MCF 10A (cell line): ENCODE measurements around the gene TOP1. TPM values are rescaled to one million over a fixed set of nuclear protein-coding genes. Genes with fewer than 3 reads are reported as not detected.

Source experiments
- BruUV-seq: library from RNA; stranded (reverse); fragments of 400-500 nt; replicated peaks from 2 replicates; lab custom pipeline; 2021; lab: Mats Ljungman, UMichigan
- CTCF ChIA-PET: fragments of 300-600 bp; sonication (Branson Sonifier 250); formaldehyde crosslinking; extraction: SDS; loops from one replicate; lab custom pipeline; 2021; ENCODE audit warnings: antibody characterized with exemption, inconsistent platforms; lab: Yijun Ruan, JAX
- POLR2A ChIA-PET: fragments of 300-600, 350-650 bp; sonication (Branson Sonifier 250); formaldehyde crosslinking; extraction: SDS; loops from one replicate; lab custom pipeline; 2020; ENCODE audit warnings: antibody characterized with exemption, inconsistent platforms; lab: Yijun Ruan, JAX
- DNase-seq: peaks from one replicate; pipeline ENCODE4 v3.0.0-alpha.2; 2018; ENCODE audit not compliant: unreplicated experiment
- H3K27ac Mint-ChIP-seq: one replicate; pipeline ENCODE4 v1.8.0; 2022; ENCODE audit warnings: mild to moderate bottlenecking, low read depth, mixed read lengths; ENCODE audit not compliant: unreplicated experiment
- H3K27me3 Mint-ChIP-seq: one replicate; pipeline ENCODE4 v1.8.0; 2022; ENCODE audit warnings: mixed read lengths; ENCODE audit not compliant: insufficient read depth, unreplicated experiment
- H3K36me3 Mint-ChIP-seq: one replicate; pipeline ENCODE4 v1.8.0; 2022; ENCODE audit warnings: mild to moderate bottlenecking, moderate library complexity, mixed read lengths; ENCODE audit not compliant: insufficient read depth, unreplicated experiment
- H3K4me1 Mint-ChIP-seq: one replicate; pipeline ENCODE4 v1.8.0; 2022; ENCODE audit warnings: mixed read lengths; ENCODE audit not compliant: insufficient read depth, unreplicated experiment
- H3K4me3 Mint-ChIP-seq: one replicate; pipeline ENCODE4 v1.8.0; 2022; ENCODE audit warnings: mild to moderate bottlenecking, moderate library complexity, mixed read lengths; ENCODE audit not compliant: unreplicated experiment
- H3K9me3 Mint-ChIP-seq: one replicate; pipeline ENCODE4 v1.8.0; 2022; ENCODE audit warnings: mixed read lengths; ENCODE audit not compliant: unreplicated experiment
- CTCF ChIP-seq: fragments of 200-600 bp; IDR thresholded peaks from one replicate; pipeline ENCODE4 v1.8.0; 2022; ENCODE audit warnings: antibody characterized with exemption, mild to moderate bottlenecking; ENCODE audit not compliant: unreplicated experiment
- intact Hi-C: fragments of 100-400 bp; cut with micrococcal nuclease; formaldehyde crosslinking; loops from 2 replicates; pipeline ENCODE4 v1.14.1; 2022
- total RNA-seq: library from RNA; stranded (reverse); gene quantifications from 2 replicates; pipeline ENCODE4 v1.2.3, GENCODE V29; 2022

TOP1 gene
- total RNA-seq, 1 experiment from 2014 or later = 174 TPM

- TF ChIP-seq CTCF = no peak
- BruUV-seq = no TSS peak
- Mint-ChIP-seq H3K36me3 (peaks cover 51% of the 10 kb centered on the region), H3K4me3 (no peak overlapping the region), H3K27me3 (no peaks in the 10 kb centered on the region), H3K4me1 (peaks cover 37% of the 10 kb centered on the region), H3K9me3 (no peaks in the 10 kb centered on the region), H3K27ac (no peak overlapping the region)
- intact Hi-C loops = no loop called here
- POLR2A ChIA-PET = interaction anchor here (0.5 to 3.7 kb wide), 8 partner anchors 9 to 84 kb away, joined by 3 to 24 read pairs (median 7); partner anchors contain the start of gene TOP1
- no peak for DNase-seq
- CTCF ChIA-PET = interaction anchor here (0.7 to 12.5 kb wide), 9 partner anchors 12 to 266 kb away, joined by 3 to 248 read pairs (median 6); partner anchors contain the start of gene LPIN3
These were observed 45.8 kb downstream of the TOP1 start for GRCh38 chr20:41074441-41074840.

- TF ChIP-seq CTCF = no peak
- H3K9me3 Mint-ChIP-seq = no peaks in the 10 kb centered on the region
- H3K27me3 Mint-ChIP-seq = no peaks in the 10 kb centered on the region
- peak overlapping the region; percentile 24 for H3K27ac Mint-ChIP-seq
- H3K36me3 Mint-ChIP-seq = peaks cover 60% of the 10 kb centered on the region
- BruUV-seq = no TSS peak
- no peak for DNase-seq
- CTCF ChIA-PET = interaction anchor here (0.7 to 12.5 kb wide), 9 partner anchors 11 to 108 kb away, joined by 3 to 248 read pairs (median 4); partner anchors contain the start of gene TOP1
- intact Hi-C loops = loop anchor here (5.0 kb wide), 1 partner anchor 44 kb away; no protein-coding TSS in a partner anchor
- POLR2A ChIA-PET = interaction anchor here (0.9 to 1.2 kb wide), 3 partner anchors 9 to 26 kb away, joined by 3 to 6 read pairs (median 3); no protein-coding TSS in a partner anchor
- H3K4me3 Mint-ChIP-seq = no peak overlapping the region
- H3K4me1 Mint-ChIP-seq = peaks cover 37% of the 10 kb centered on the region
These were observed 48.2 kb downstream of the TOP1 start for GRCh38 chr20:41076776-41077175.

- DNase-seq = peak; percentile 50
- no TSS peak for BruUV-seq
- ChIA-PET CTCF (interaction anchor here (0.6 to 12.5 kb wide), 13 partner anchors 9 to 100 kb away, joined by 3 to 248 read pairs (median 4); no protein-coding TSS in a partner anchor), POLR2A (interaction anchor here (1.1 to 2.3 kb wide), 3 partner anchors 16 to 98 kb away, joined by 3 to 11 read pairs (median 3); no protein-coding TSS in a partner anchor)
- intact Hi-C loops = loop anchor here (1.0 to 5.0 kb wide), 3 partner anchors 46 to 110 kb away; no protein-coding TSS in a partner anchor
- Mint-ChIP-seq H3K4me3 (no peak overlapping the region), H3K36me3 (peaks cover 69% of the 10 kb centered on the region), H3K27me3 (no peaks in the 10 kb centered on the region), H3K27ac (peak overlapping the region; percentile 24), H3K9me3 (no peaks in the 10 kb centered on the region), H3K4me1 (peaks cover 22% of the 10 kb centered on the region)
- TF ChIP-seq CTCF = peak; percentile 32
These were observed 49.7 kb downstream of the TOP1 start for GRCh38 chr20:41078329-41078728.

GRCh38 chr20:41079066-41079465 is 50.4 kb downstream of the TOP1 start:
- BruUV-seq = no TSS peak
- Mint-ChIP-seq H3K27ac (peak overlapping the region; percentile 24), H3K4me1 (peaks cover 21% of the 10 kb centered on the region), H3K9me3 (no peaks in the 10 kb centered on the region), H3K4me3 (no peak overlapping the region), H3K36me3 (peaks cover 76% of the 10 kb centered on the region), H3K27me3 (no peaks in the 10 kb centered on the region)
- POLR2A ChIA-PET = interaction anchor here (0.5 to 2.3 kb wide), 9 partner anchors 8 to 121 kb away, joined by 3 to 11 read pairs (median 3); no protein-coding TSS in a partner anchor
- CTCF ChIA-PET = interaction anchor here (0.6 to 12.5 kb wide), 20 partner anchors 8 to 260 kb away, joined by 3 to 248 read pairs (median 4); no protein-coding TSS in a partner anchor
- no peak for TF ChIP-seq CTCF
- no peak for DNase-seq
- intact Hi-C loops = loop anchor here (5.0 kb wide), 1 partner anchor 47 kb away; no protein-coding TSS in a partner anchor
